HepG2 (cell line): ENCODE results near the gene ARL6IP4. TPM values are rescaled to one million over a fixed set of nuclear protein-coding genes. Genes with fewer than 3 reads are reported as not detected.

ENCODE experiments used
- ATF4 ChIP-seq, 2 experiments: fragments of 450-650 bp in 1 of 2; sonication (generic) in 1 of 2; formaldehyde crosslinking; IDR thresholded peaks; 2 replicates each; pipeline versions ENCODE4 v1.5.0 to v1.8.0; 2020 to 2022; ENCODE audit warnings: mild to moderate bottlenecking in 1 of 2, missing genetic modification reagents in 1 of 2
- CREM ChIP-seq, 2 experiments: sonication (generic) in 1 of 2; formaldehyde crosslinking in 1 of 2; IDR thresholded peaks; 2 replicates each; pipeline versions ENCODE4 v1.4.0 to v1.6.1; 2016 to 2020; ENCODE audit warnings: antibody characterized with exemption in 1 of 2, mild to moderate bottlenecking in 1 of 2, missing genetic modification reagents in 1 of 2
- GATA4 ChIP-seq: sonication (generic); IDR thresholded peaks from 2 replicates; pipeline ENCODE4 v1.6.1; 2016; ENCODE audit warnings: antibody characterized with exemption, low read depth, borderline replicate concordance
- HCFC1 ChIP-seq: fragments of 150-350 bp; IDR thresholded peaks from 2 replicates; pipeline ENCODE4 v1.6.1; 2014; ENCODE audit warnings: low read depth, low read length
- HDAC6 ChIP-seq: fragments of 200-600 bp; sonication (generic); IDR thresholded peaks from 2 replicates; pipeline ENCODE4 v1.7.0; 2017; ENCODE audit warnings: mild to moderate bottlenecking, antibody characterized with exemption, low read length, low read depth
- NFE2 ChIP-seq: sonication (generic); formaldehyde crosslinking; IDR thresholded peaks from 2 replicates; pipeline ENCODE4 v1.4.0; 2020; ENCODE audit warnings: missing genetic modification reagents
- NFIB ChIP-seq: sonication (generic); formaldehyde crosslinking; IDR thresholded peaks from 2 replicates; pipeline ENCODE4 v1.9.0; 2021; ENCODE audit warnings: missing genetic modification reagents, mild to moderate bottlenecking, borderline replicate concordance
- NR1H2 ChIP-seq: sonication (generic); formaldehyde crosslinking; IDR thresholded peaks from 2 replicates; pipeline ENCODE4 v1.8.1; 2022; ENCODE audit warnings: low read depth, missing genetic modification reagents, borderline replicate concordance
- POLR2G ChIP-seq: fragments of 200-400 bp; formaldehyde crosslinking; IDR thresholded peaks from 2 replicates; pipeline ENCODE4 v1.6.1; 2018; ENCODE audit warnings: mild to moderate bottlenecking, low read depth, low read length, moderate library complexity
- SP140L ChIP-seq: sonication (generic); formaldehyde crosslinking; IDR thresholded peaks from 2 replicates; pipeline ENCODE4 v1.4.0; 2020; ENCODE audit warnings: missing genetic modification reagents, borderline replicate concordance
- THAP11 ChIP-seq: IDR thresholded peaks from 2 replicates; pipeline ENCODE4 v1.6.1; 2016; ENCODE audit warnings: missing biosample characterization, missing genetic modification reagents
- YY1 ChIP-seq: IDR thresholded peaks from 2 replicates; pipeline ENCODE4 v1.6.1; 2011; ENCODE audit warnings: low read length, low read depth, moderate library complexity, mild to moderate bottlenecking; ENCODE audit not compliant: insufficient read depth, insufficient replicate concordance
- ZFP62 ChIP-seq: sonication (generic); formaldehyde crosslinking; IDR thresholded peaks from 2 replicates; pipeline ENCODE4 v1.4.0; 2020; ENCODE audit warnings: missing genetic modification reagents
- ZNF224 ChIP-seq: sonication (generic); formaldehyde crosslinking; IDR thresholded peaks from 2 replicates; pipeline ENCODE4 v1.5.0; 2020; ENCODE audit warnings: mild to moderate bottlenecking, missing genetic modification reagents
- ZNF354B ChIP-seq: sonication (generic); formaldehyde crosslinking; IDR thresholded peaks from 2 replicates; pipeline ENCODE4 v1.8.0; 2022; ENCODE audit warnings: mild to moderate bottlenecking, missing genetic modification reagents
- ZNF431 ChIP-seq: sonication (generic); formaldehyde crosslinking; IDR thresholded peaks from 2 replicates; pipeline ENCODE4 v1.9.0; 2022; ENCODE audit warnings: missing genetic modification reagents, low read depth, mild to moderate bottlenecking, borderline replicate concordance
- ZNF44 ChIP-seq: sonication (generic); formaldehyde crosslinking; IDR thresholded peaks from 2 replicates; pipeline ENCODE4 v1.5.1; 2020; ENCODE audit warnings: mild to moderate bottlenecking, missing genetic modification reagents
- ZNF564 ChIP-seq: sonication (generic); formaldehyde crosslinking; IDR thresholded peaks from 2 replicates; pipeline ENCODE4 v1.8.1; 2023; ENCODE audit warnings: mild to moderate bottlenecking, missing genetic modification reagents
- ZNF773 ChIP-seq: sonication (generic); formaldehyde crosslinking; IDR thresholded peaks from 2 replicates; pipeline ENCODE4 v1.4.0; 2020; ENCODE audit warnings: missing genetic modification reagents, borderline replicate concordance
- ZNF782 ChIP-seq: sonication (generic); formaldehyde crosslinking; IDR thresholded peaks from 2 replicates; pipeline ENCODE4 v1.4.0; 2020; ENCODE audit warnings: missing genetic modification reagents, mild to moderate bottlenecking, borderline replicate concordance
- polyA plus RNA-seq, 8 experiments: library from polyadenylated mRNA; depleted of rRNA in 3 of 8; stranded (reverse) in 7 of 8; unstranded in 1 of 8; fragments of >200 nt; fragmentation: Illumina TruSeq in 4 of 8; extraction: Trizol in 4 of 8; gene quantifications; 2 replicates each; pipeline versions ENCODE4 v1.2.1 to v1.2.3, GENCODE V29; 2011 to 2016; ENCODE audit warnings: low read depth in 4 of 8, missing spikeins in 1 of 8, mixed read lengths in 1 of 8; ENCODE audit not compliant: insufficient read depth in 1 of 8
- total RNA-seq, 5 experiments: library from RNA; depleted of rRNA; stranded (reverse); fragments of >200 nt; fragmentation: Illumina TruSeq; extraction: Trizol; gene quantifications; 2 replicates each; pipeline ENCODE4 v1.2.3, GENCODE V29; 2016; ENCODE audit warnings: low read depth in 1 of 5
- TF ChIP-seq, protein P1 (sequence below): sonication (generic); formaldehyde crosslinking; IDR thresholded peaks from 2 replicates; pipeline ENCODE4 v1.8.1; 2022; ENCODE audit warnings: low read depth, mild to moderate bottlenecking, missing genetic modification reagents
- TF ChIP-seq, protein P2 (sequence below): sonication (generic); formaldehyde crosslinking; IDR thresholded peaks from 2 replicates; pipeline ENCODE4 v1.4.0; 2020; ENCODE audit warnings: mild to moderate bottlenecking, missing genetic modification reagents
- TF ChIP-seq, protein P3 (sequence below): sonication (generic); formaldehyde crosslinking; IDR thresholded peaks from 2 replicates; pipeline ENCODE4 v1.8.0; 2022; ENCODE audit warnings: mild to moderate bottlenecking, missing genetic modification reagents

Gene ARL6IP4
- total and polyA plus RNA-seq, 2 of the 13 experiments (the other 11 are each of a cell fraction or from before 2014, with no cell fraction given): 155 to 220 TPM

DNA sequence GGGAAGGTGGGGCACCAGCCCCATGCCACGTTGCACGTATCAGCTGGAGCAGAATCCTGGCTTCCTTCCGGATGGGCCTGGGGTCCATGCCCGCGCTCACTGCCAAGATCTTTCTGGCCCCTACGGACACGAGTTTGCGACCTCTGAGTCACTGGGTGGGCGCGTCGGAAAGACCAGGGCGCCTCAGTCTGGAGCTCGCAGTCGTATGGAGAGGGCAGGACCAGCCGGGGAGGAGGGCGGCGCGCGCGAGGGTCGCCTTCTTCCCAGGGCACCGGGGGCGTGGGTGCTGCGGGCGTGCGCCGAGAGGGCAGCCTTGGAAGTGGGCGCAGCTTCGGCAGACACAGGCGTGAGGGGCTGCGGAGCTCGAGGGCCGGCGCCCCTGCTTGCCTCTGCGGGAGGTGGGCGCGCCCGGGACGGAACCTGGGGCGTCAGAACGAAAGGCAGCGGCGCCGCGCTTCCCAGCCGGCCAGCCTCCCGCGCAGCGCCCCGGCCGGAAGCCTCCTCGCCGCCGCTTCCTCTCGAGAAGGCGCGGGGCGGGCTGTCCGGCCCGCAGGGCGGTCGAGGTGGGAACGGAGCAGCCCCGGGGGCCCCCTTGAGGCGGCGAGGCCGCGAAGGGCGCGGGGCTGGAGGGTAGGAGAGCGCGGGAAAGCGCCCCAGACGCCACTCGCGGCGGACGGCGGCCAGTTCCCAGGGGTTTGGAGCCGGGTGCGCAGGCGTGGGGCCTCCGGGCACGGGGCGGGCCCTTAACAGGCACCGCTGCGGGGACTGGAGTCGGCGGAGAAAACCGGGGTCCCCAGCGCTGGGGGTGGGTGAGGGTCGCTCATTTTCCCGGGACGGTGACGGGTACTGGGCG is at the start of gene ARL6IP4 (continued):
- TF ChIP-seq, protein P1, sequence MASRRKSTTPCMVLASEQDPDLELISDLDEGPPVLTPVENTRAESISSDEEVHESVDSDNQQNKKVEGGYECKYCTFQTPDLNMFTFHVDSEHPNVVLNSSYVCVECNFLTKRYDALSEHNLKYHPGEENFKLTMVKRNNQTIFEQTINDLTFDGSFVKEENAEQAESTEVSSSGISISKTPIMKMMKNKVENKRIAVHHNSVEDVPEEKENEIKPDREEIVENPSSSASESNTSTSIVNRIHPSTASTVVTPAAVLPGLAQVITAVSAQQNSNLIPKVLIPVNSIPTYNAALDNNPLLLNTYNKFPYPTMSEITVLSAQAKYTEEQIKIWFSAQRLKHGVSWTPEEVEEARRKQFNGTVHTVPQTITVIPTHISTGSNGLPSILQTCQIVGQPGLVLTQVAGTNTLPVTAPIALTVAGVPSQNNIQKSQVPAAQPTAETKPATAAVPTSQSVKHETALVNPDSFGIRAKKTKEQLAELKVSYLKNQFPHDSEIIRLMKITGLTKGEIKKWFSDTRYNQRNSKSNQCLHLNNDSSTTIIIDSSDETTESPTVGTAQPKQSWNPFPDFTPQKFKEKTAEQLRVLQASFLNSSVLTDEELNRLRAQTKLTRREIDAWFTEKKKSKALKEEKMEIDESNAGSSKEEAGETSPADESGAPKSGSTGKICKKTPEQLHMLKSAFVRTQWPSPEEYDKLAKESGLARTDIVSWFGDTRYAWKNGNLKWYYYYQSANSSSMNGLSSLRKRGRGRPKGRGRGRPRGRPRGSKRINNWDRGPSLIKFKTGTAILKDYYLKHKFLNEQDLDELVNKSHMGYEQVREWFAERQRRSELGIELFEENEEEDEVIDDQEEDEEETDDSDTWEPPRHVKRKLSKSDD (CRISPR knock-in tag): no peak
- TF ChIP-seq, protein P2, sequence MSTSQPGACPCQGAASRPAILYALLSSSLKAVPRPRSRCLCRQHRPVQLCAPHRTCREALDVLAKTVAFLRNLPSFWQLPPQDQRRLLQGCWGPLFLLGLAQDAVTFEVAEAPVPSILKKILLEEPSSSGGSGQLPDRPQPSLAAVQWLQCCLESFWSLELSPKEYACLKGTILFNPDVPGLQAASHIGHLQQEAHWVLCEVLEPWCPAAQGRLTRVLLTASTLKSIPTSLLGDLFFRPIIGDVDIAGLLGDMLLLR (CRISPR knock-in tag): no peak
- TF ChIP-seq ZNF44 (CRISPR knock-in tag) (peak; percentile 82), HDAC6 (no peak), ZNF782 (CRISPR knock-in tag) (0 out of 2 replicates have a peak, but pooled peaks have one; percentile 15), CREM (IDR thresholded peaks at IDR 0.05) (no peak), CREM (CRISPR knock-in tag; IDR thresholded peaks at IDR 0.05) (no peak), ZNF564 (CRISPR knock-in tag) (peak; percentile 88), ZFP62 (no peak), NFE2 (CRISPR knock-in tag) (no peak), SP140L (no peak), ATF4 (CRISPR knock-in tag; IDR thresholded peaks at IDR 0.05) (0 out of 4 replicates have a peak, but pooled peaks of 1 of the 2 experiments have one; percentile 57), ZNF773 (CRISPR knock-in tag) (peak; percentile 59; the same call in 1 of the 2 replicates), ZNF224 (CRISPR knock-in tag) (peak; percentile 87; the same call in 1 of the 2 replicates), HCFC1 (peak; percentile 57; the same call in 1 of the 2 replicates), NR1H2 (CRISPR knock-in tag) (no peak), POLR2G (peak; percentile 89), GATA4 (no peak), ZNF354B (CRISPR knock-in tag) (no peak), YY1 (peak; percentile 60), NFIB (CRISPR knock-in tag) (no peak), THAP11 (CRISPR knock-in tag) (peak; percentile 90), ZNF431 (CRISPR knock-in tag) (peak; percentile 73; the same call in 1 of the 2 replicates)
- TF ChIP-seq, protein P3, sequence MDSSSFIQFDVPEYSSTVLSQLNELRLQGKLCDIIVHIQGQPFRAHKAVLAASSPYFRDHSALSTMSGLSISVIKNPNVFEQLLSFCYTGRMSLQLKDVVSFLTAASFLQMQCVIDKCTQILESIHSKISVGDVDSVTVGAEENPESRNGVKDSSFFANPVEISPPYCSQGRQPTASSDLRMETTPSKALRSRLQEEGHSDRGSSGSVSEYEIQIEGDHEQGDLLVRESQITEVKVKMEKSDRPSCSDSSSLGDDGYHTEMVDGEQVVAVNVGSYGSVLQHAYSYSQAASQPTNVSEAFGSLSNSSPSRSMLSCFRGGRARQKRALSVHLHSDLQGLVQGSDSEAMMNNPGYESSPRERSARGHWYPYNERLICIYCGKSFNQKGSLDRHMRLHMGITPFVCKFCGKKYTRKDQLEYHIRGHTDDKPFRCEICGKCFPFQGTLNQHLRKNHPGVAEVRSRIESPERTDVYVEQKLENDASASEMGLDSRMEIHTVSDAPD (CRISPR knock-in tag): 0 out of 2 replicates have a peak, but pooled peaks have one; percentile 62
